GM12878 (cell line): ENCODE data around the gene HSD17B4. TPM values are rescaled to one million over a fixed set of nuclear protein-coding genes. Genes with fewer than 3 reads are reported as not detected.

Source experiments
- ATF7 ChIP-seq: fragments of 450-650 bp; IDR thresholded peaks from 2 replicates; pipeline ENCODE4 v1.6.1; 2016; ENCODE audit warnings: low read depth, mild to moderate bottlenecking
- CHD2 ChIP-seq: IDR thresholded peaks from 2 replicates; pipeline ENCODE4 v1.6.1; 2011; ENCODE audit warnings: low read depth, low read length, improper control_type of control experiment, borderline replicate concordance
- CTCF ChIP-seq, 3 experiments: IDR thresholded peaks in 2 of 3; conservative IDR thresholded peaks in 1 of 3; 2 replicates each; pipeline ENCODE4 v1.5.1; 2011; ENCODE audit warnings: low read depth in 3 of 3, low read length in 3 of 3, mild to moderate bottlenecking in 3 of 3, control low read depth in 2 of 3, moderate library complexity in 2 of 3, inconsistent platforms in 1 of 3, mixed read lengths in 1 of 3; ENCODE audit not compliant: control insufficient read depth in 2 of 3, insufficient read depth in 1 of 3; ENCODE audit errors: extremely low read depth in 1 of 3
- EP300 ChIP-seq, 2 experiments: fragments of 150-350 bp in 1 of 2; IDR thresholded peaks; 2 replicates each; pipeline ENCODE4 v1.6.1; 2011 to 2012; ENCODE audit warnings: low read depth in 2 of 2, low read length in 2 of 2, borderline replicate concordance in 1 of 2, improper control_type of control experiment in 1 of 2, inconsistent platforms in 1 of 2; ENCODE audit not compliant: control insufficient read depth in 1 of 2
- IKZF2 ChIP-seq, 2 experiments: fragments of 450-650 bp; IDR thresholded peaks; 2 replicates each; pipeline ENCODE4 v1.6.1; 2017; ENCODE audit warnings: mild to moderate bottlenecking in 2 of 2, moderate library complexity in 2 of 2
- PAX5 ChIP-seq: IDR thresholded peaks from 2 replicates; pipeline ENCODE4 v1.6.1; 2011; ENCODE audit warnings: low read depth, low read length, borderline replicate concordance
- RAD21 ChIP-seq: IDR thresholded peaks from 2 replicates; pipeline ENCODE4 v1.6.1; 2011; ENCODE audit warnings: mild to moderate bottlenecking, low read depth, low read length, moderate library complexity; ENCODE audit not compliant: insufficient read depth
- SRF ChIP-seq, 2 experiments: IDR thresholded peaks; 2 replicates each; pipeline ENCODE4 v1.6.1; 2011; ENCODE audit warnings: low read depth in 2 of 2, low read length in 2 of 2, mild to moderate bottlenecking in 1 of 2, moderate library complexity in 1 of 2
- YBX1 ChIP-seq: fragments of 450-650 bp; IDR thresholded peaks from 2 replicates; pipeline ENCODE4 v1.6.1; 2016; ENCODE audit warnings: antibody characterized with exemption
- ZBED1 ChIP-seq: IDR thresholded peaks from 2 replicates; pipeline ENCODE4 v1.6.1; 2016; ENCODE audit warnings: borderline replicate concordance
- polyA plus RNA-seq, 11 experiments: library from polyadenylated mRNA; depleted of rRNA in 4 of 11; unstranded in 6 of 11; stranded (reverse) in 5 of 11; fragments of >200 nt; fragmentation: Nextera tagmentation in 4 of 11; fragmentation: Illumina TruSeq in 1 of 11; extraction: Ambion mirVana in 4 of 11; extraction: Trizol in 1 of 11; gene quantifications; 1 replicate in 1 of 11; 2 replicates in 10 of 11; pipeline versions ENCODE4 v1.2.1 to v1.2.3, GENCODE V29; 2011 to 2016; ENCODE audit warnings: inconsistent platforms in 2 of 11, missing spikeins in 2 of 11, low read depth in 1 of 11
- total RNA-seq, 4 experiments: library from RNA; depleted of rRNA in 3 of 4; stranded (reverse); fragments of >200 nt in 3 of 4; fragmentation: Illumina TruSeq in 1 of 4; extraction: Trizol in 1 of 4; gene quantifications; 2 replicates each; pipeline versions ENCODE4 v1.2.1 to v1.2.3, GENCODE V29; 2013 to 2021
- TF ChIP-seq, protein P1 (sequence below): IDR thresholded peaks from 2 replicates; pipeline ENCODE4 v1.6.1; 2011; ENCODE audit warnings: low read depth, mild to moderate bottlenecking, low read length, moderate library complexity, borderline replicate concordance; ENCODE audit errors: extremely low read depth
- TF ChIP-seq, protein P2 (sequence below): IDR thresholded peaks from 2 replicates; pipeline ENCODE4 v1.6.1; 2011; ENCODE audit warnings: mild to moderate bottlenecking, low read depth, low read length, moderate library complexity; ENCODE audit not compliant: insufficient replicate concordance
- TF ChIP-seq, protein P3 (sequence below): fragments of 450-650 bp; IDR thresholded peaks from 2 replicates; pipeline ENCODE4 v1.6.1; 2017; ENCODE audit warnings: mild to moderate bottlenecking, moderate library complexity
- TF ChIP-seq, protein P4 (sequence below): IDR thresholded peaks from 2 replicates; pipeline ENCODE4 v1.6.1; 2011; ENCODE audit warnings: borderline replicate concordance, low read depth, mild to moderate bottlenecking, moderate library complexity, low read length; ENCODE audit not compliant: insufficient read depth, poor library complexity, severe bottlenecking

Gene HSD17B4
- total and polyA plus RNA-seq, 10 of the 15 experiments (the other 5 are each of a cell fraction or from before 2014, with no cell fraction given) = 38.6 to 125 (median 93.0) TPM

DNA sequence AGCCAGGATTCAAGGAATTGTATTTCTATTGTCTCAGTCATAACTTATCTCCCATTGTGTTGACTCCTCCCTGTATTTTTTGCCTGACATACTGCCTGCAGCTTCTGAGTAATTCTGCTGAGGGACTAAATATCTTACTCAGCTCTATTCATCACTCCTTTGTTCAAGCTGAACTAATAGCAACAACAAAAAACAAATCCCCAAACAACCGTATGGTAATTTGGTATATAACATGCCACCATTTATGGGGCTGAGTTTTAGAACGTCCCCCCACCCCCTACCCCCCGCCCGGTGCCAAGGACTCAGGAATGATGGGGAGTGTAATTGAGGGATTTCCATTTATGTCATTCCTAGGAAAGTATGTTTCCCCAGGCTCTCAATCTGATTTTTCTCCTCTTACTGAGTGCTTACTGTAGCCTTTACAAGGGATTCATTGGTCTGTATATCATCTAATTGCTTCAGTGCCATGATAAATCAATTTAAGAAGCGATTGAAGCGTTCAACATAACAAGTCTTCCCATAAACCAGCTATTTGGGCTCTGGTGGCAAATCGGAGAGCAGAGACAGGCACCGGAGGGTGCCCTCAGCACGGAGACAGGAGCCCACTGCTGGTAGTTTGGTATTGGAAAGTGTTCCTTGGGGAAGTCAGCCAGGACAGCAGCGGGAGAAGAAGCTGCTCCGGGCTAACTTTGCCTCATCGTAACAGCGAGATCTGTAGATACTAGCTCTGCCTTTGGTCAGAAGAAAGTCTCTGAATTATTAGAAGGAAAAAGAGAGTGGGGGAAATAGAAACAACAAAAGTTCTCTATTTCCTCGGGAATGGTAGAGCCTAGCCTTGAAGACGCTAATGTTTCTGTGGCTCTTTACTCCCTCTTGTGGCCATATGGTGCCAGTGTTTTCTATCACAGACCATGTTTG lies 40.7 kb upstream of the HSD17B4 start (continued):
- peak; percentile 84 to 85 for TF ChIP-seq IKZF2 (IDR thresholded peaks at IDR 0.05)
- TF ChIP-seq SRF (IDR thresholded peaks at IDR 0.05; ENCODE audit: low read depth in 2 of 2, low read length in 2 of 2) = no peak
- TF ChIP-seq CTCF (IDR thresholded peaks at IDR 0.05 in 2 of 3, conservative IDR thresholded peaks at IDR 0.05 in 1 of 3; ENCODE audit: control insufficient read depth in 2 of 3, extremely low read depth in 1 of 3, insufficient read depth in 1 of 3, low read depth in 3 of 3, low read length in 3 of 3) = peak; percentile 82 to 93 (median 88)
- TF ChIP-seq YBX1 = no peak
- TF ChIP-seq, protein P1, sequence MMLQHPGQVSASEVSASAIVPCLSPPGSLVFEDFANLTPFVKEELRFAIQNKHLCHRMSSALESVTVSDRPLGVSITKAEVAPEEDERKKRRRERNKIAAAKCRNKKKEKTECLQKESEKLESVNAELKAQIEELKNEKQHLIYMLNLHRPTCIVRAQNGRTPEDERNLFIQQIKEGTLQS = no peak
- TF ChIP-seq ATF7 = peak; percentile 36; the same call in 1 of the 2 replicates
- no peak for TF ChIP-seq EP300 (IDR thresholded peaks at IDR 0.05; ENCODE audit: borderline replicate concordance in 1 of 2, control insufficient read depth in 1 of 2, low read depth in 2 of 2, low read length in 2 of 2)
- TF ChIP-seq, protein P2, sequence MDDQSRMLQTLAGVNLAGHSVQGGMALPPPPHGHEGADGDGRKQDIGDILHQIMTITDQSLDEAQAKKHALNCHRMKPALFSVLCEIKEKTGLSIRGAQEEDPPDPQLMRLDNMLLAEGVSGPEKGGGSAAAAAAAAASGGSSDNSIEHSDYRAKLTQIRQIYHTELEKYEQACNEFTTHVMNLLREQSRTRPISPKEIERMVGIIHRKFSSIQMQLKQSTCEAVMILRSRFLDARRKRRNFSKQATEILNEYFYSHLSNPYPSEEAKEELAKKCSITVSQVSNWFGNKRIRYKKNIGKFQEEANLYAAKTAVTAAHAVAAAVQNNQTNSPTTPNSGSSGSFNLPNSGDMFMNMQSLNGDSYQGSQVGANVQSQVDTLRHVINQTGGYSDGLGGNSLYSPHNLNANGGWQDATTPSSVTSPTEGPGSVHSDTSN = no peak
- TF ChIP-seq RAD21 = peak; percentile 99
- TF ChIP-seq CHD2 = no peak
- TF ChIP-seq PAX5 = no peak
- TF ChIP-seq, protein P3, sequence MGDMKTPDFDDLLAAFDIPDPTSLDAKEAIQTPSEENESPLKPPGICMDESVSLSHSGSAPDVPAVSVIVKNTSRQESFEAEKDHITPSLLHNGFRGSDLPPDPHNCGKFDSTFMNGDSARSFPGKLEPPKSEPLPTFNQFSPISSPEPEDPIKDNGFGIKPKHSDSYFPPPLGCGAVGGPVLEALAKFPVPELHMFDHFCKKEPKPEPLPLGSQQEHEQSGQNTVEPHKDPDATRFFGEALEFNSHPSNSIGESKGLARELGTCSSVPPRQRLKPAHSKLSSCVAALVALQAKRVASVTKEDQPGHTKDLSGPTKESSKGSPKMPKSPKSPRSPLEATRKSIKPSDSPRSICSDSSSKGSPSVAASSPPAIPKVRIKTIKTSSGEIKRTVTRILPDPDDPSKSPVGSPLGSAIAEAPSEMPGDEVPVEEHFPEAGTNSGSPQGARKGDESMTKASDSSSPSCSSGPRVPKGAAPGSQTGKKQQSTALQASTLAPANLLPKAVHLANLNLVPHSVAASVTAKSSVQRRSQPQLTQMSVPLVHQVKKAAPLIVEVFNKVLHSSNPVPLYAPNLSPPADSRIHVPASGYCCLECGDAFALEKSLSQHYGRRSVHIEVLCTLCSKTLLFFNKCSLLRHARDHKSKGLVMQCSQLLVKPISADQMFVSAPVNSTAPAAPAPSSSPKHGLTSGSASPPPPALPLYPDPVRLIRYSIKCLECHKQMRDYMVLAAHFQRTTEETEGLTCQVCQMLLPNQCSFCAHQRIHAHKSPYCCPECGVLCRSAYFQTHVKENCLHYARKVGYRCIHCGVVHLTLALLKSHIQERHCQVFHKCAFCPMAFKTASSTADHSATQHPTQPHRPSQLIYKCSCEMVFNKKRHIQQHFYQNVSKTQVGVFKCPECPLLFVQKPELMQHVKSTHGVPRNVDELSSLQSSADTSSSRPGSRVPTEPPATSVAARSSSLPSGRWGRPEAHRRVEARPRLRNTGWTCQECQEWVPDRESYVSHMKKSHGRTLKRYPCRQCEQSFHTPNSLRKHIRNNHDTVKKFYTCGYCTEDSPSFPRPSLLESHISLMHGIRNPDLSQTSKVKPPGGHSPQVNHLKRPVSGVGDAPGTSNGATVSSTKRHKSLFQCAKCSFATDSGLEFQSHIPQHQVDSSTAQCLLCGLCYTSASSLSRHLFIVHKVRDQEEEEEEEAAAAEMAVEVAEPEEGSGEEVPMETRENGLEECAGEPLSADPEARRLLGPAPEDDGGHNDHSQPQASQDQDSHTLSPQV = peak; percentile 72; the same call in 1 of the 2 replicates
- no peak for TF ChIP-seq ZBED1
- TF ChIP-seq, protein P4, sequence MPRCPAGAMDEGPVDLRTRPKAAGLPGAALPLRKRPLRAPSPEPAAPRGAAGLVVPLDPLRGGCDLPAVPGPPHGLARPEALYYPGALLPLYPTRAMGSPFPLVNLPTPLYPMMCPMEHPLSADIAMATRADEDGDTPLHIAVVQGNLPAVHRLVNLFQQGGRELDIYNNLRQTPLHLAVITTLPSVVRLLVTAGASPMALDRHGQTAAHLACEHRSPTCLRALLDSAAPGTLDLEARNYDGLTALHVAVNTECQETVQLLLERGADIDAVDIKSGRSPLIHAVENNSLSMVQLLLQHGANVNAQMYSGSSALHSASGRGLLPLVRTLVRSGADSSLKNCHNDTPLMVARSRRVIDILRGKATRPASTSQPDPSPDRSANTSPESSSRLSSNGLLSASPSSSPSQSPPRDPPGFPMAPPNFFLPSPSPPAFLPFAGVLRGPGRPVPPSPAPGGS = no peak
